ENCODE data around the gene PARN.

PARN gene

DNA sequence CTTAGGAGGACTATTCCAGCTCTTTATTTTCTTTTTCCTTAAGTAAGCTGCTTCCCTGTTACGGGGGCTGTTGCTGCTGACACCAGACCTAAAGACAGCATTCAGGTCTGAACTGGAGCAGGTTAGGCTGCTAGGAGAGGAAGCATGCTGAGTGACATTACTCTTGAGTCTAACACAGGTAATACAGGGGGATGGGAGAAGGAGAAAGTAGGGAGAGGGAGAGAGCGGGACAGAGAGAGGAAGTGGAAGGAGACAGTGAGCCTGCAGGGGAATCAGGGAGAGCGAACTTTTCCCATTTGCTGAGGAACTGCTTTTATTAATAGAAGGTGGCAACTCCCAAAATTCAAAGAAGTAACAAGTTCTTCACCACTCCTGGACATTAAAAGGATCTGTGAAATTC lies 130.9 kb downstream of the PARN start:
- DNase-seq (ENCODE audit: low read depth) = no peak

DNA sequence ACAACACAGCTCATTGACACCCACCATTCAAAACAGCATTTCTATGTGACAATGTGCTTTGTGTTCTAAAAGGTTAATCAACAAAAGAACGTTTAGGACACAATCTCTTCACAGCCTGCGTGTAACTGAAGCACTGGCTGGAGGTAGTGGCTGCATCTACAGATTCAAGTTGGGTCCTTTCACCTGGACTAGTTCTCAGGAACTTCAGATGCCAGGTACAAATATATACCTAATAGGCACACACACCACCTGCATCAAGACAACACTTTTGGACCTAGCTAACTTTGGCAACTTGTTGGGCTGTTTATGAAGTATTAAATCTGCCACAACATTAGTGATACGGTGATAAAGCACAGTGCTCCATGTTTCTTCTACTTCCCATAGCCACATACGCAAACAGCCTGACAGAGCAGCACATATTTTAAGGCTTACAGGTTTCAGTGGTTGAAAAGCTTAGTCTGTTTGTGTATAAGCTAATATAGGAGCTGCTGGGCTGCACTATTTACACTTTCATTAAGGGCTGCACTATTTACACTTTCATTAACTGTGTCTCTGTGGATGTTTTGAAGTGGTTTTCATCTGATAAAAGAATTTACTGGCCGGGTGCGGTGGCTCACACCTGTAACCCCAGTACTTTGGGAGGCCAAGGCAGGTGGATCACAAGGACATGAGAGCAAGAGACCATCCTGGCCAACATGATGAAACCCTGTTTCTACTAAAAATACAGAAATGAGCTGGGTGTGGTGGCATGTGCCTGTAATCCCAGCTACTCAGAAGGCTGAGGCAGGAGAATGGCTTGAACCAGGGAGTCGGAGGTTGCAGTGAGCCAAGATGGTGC lies 132.6 kb downstream of the PARN start:
- DNase-seq (ENCODE audit: low read depth) = no peak

DNA sequence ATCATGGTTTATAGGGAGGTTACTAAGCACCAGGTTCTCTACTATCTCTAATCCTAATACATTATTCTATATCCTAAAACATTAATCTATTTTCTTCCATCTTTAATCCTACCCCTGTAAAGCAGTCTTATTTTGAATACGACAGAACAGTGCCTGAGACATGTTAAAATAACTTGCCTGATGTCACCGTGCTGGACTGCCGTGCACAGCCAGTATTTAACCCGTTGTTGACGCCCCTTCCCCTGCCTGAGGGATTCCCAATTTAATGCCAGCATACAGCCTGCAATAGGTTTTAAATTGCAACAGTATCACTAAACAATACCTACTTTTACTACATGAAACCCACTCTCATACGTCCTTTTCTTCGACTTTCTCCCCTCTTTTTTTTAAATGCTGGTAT lies 133.3 kb downstream of the PARN start:
- DNase-seq (ENCODE audit: low read depth) = no peak

DNA sequence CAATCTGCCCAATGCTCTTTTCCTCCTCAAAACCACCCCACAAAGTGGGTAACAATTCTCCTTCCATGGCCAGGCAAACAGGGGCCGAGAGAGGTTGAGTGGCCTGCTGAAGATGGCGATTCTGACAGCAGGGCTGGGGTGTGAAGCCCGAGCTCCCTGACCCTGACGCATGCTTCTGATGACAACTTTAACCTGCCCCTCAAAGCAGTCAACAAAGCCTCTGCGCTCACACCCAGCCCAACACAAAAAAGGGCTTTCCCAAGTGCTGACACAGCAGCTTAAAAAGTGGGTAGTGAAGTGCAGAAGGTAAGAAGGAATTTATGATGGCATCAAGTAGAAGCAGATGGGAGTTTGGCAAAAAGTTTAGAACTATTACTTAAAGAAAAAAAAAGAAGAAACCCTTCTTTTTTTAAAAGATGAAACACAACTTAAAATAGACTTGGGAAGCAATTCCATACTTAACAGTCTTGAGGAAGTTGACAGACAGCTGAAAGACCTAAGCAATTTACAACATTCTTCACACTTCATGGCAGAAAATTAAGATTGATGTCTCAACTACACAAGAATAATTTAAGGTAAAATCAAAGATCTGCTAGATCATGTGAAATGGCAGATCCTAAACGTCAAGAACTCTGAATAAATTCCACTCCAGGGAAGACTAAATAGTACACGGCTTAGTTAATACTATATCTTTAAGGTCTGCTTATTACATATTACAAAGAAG lies 133.9 kb downstream of the PARN start:
- no peak for DNase-seq (ENCODE audit: low read depth)

DNA sequence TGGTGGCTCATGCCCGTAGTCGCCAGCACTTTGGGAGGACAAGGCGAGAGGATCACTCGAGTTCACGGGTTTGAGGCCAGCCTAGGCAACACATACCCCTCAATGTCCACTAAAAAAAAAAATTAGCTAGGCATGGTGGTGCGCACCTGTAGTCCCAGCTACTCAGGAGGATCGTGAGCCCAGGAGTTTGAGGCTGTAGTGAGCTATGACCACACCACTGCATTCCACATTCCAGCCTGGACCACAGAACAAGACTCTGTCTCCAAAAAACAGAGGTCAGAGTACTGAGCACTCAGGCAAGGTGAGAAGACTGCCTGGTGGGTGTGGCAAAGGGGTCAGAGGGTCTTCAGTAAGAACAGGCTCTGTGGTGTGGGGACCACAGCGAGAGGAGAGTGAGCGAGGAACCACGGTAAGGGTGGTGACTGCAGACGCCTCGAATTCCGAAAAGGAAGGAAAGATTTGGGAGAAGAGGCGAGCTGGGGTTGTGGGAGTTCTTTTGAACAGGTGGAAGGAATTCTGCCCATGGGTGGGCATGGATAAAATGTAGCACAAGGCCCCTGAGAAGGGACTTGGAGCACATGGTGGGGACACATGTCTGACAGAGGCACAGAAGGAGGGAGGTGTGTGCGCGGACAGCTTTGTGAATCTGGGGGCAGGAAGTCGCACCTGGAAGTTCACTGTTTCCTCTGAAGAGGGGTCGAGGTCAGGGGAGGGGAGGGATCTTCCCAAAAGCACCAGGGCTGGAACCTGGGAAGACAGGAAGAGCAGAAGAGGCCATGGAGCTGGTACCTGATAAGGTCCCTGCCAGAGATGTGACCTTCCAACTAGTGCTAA lies 134.6 kb downstream of the PARN start:
- no peak for DNase-seq (ENCODE audit: low read depth)

DNA sequence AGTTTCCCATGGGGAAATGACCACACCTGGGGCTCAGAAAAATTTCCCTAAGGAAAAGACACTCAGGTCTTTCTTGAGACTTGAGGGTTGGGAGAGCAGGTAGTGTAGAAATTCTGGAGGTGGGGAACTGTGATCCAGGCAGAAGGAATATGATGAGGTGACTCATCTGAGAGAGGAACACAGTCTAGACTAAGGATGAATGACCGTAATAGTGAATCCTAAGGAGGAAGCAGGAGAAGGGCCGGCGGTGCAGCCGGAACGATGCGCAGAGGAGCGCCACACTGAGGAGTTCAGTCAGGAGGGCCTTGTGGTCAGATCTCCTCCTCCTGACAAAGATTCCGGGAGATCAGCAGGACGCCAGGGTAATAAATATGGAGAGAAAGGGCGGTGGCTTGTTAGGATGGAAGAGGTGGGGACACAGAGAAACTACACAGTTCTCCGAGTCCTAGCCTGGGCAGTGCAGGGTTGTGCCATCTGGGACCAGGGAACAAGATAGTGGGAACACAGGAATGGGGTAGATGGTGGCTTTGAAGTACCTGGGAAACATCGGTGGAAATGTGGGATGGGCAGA lies 135.6 kb downstream of the PARN start:
- DNase-seq (ENCODE audit: low read depth) = no peak

DNA sequence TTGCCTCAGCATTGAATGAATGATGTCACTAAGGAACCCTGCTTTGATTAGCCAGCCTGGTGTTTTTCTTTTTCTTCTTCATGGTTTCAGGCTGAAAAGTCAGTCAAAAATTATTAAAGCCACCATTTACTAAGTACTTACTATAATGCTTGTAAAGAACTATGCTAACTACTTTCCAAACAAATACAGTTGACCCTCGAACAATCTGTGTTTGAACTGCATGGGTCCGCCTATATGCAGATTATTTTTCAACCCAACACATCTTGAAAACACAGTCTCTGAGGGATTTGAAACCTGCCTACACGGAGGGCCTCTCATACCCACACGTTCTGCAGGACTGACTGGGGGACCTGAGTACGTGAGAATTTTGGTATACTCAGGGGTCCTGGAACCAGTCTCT lies 136.3 kb downstream of the PARN start:
- DNase-seq (ENCODE audit: low read depth) = no peak

DNA sequence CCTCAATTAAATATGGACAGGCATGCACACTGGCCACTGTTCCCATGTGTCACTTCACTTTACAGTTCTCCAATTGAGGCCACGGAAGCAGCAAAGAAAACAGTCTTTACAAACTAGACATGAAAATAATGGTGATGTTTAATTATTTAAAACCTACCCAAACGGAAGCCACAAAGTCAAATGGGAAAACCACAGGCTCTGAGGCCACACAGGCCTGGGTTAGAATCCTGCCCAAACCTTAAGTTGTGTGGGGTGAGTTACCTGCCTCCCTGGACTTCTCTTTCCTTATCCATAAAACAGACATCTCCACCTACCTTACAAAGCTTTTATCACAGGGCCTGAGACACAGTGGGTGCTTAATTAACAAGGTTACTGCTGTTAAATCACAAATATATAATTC lies 137.4 kb downstream of the PARN start:
- DNase-seq (ENCODE audit: low read depth) = no peak

DNA sequence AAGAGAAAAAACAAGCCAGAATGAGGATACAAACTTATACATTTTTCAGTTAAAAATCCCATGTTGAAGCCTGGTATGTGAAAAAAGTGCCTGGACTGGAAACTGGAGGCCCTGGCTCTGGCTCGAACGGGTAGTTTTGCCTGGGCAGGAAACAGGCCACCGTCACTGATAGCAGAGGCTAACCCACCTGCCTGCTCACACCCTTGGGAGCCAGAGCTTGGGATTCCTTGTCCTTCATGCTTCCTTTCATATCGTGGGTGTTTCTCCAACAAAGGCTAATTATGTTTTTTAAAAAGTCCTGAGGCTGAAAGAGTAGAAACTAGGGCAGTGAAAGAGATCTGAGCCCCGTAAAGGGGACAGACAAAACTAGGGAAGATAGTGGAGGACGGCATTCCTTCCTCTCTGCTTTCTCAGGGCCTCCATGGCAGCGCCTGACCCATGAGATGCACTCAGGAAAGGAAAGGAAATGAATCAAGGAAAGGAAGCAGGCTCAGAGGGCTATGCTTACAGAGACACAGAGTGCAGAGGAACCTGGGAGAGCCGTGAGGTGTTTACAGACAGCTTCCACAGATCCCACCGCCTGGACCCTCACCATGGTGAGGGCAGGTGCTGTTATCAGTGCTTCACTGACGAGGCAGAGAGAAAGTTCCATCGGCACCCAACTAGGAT lies 138.1 kb downstream of the PARN start:
- no peak for DNase-seq (ENCODE audit: low read depth)

DNA sequence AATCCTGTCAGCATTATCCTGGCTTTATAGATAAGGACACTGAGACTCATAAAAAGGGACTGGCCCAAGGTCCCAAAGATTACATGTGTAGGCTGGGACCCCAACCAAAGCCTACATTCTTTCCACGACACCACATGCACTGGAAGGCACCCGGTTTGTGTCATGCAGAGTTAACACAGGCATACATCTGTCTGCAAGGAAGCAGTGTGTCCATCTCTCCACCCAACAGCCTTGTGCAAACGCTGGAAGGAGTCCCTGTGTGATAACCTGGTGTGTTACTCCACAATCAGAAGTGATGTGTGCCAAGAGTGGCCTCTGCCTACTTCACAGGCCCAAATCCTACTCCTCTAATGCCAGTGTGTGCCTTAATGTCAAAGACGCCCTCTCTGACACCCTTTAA lies 139.8 kb downstream of the PARN start:
- DNase-seq (ENCODE audit: low read depth) = no peak

DNA sequence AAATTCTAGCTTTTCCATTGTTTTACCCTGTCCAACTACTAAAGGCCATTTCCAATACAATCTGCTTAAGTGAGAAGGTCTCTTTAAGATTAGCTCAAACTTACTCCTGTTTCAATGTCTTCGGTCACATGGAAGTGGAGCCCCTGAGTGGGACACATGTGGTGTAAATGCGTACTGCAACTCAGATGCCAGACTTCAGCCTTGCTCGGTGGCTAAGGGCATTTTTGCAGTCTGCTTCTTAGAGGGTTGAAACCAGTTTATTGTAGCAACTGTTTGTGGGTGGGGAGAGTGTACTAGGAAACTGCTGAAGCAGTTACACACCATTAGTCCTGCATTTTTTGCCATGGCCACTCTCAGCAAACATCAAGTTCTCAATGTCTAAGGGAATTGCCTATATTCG lies 140.6 kb downstream of the PARN start:
- DNase-seq (ENCODE audit: low read depth) = no peak

DNA sequence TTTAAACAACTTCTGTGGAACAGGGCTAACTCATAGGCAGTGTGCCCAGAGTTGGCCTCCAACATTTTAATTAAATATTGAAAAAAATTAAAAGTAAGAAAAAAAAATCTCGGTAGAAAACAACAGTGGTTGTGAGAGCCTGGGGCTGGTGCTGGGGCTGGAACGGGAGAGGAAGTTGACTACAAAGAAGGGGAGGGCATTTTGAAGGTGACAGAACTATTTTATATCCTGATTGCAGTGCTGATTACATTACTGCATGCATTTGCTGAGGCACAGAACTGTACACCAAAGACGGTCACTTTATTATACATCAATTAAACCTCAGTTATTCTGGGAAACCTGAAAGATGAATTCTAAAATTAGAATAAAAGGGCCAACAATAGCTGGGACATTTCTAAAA lies 142.5 kb downstream of the PARN start:
- DNase-seq (ENCODE audit: low read depth) = no peak

DNA sequence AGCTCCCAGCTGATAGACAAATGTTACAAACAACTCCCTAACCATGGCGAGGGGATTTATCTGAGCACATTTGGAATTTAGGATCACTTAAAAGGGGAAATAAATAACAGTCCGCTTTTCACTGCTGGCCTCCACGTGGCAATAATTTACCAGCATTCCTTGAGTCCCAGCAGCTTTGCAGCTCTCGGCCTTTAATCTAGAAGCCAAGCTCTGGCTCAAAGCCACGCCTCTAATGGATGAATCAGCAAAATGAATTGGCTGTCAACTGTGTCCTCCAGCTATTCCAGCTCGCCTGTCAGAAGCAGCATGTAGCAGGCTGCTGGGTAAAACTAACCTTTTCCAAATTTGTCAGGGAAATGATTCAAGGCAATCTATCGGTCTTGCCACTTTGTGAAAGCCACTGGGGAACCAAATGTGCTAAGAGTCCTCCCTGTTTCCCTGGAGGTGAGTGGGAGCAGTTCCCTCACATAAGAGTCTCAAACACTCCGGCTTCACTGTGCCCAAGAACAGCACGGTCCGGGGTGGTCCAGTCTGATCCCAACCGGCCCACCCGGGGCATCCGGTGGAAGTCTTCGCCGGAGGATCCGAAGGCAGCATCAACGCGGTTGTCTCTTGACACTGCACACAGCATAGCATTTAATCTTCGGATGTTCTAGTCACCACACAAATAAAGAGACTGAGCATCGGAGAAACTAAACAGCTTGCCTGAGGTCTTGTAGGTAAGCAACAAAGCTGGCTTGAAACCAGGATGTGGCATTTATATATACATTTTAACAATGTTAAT lies 143.3 kb downstream of the PARN start:
- DNase-seq (ENCODE audit: low read depth) = no peak

DNA sequence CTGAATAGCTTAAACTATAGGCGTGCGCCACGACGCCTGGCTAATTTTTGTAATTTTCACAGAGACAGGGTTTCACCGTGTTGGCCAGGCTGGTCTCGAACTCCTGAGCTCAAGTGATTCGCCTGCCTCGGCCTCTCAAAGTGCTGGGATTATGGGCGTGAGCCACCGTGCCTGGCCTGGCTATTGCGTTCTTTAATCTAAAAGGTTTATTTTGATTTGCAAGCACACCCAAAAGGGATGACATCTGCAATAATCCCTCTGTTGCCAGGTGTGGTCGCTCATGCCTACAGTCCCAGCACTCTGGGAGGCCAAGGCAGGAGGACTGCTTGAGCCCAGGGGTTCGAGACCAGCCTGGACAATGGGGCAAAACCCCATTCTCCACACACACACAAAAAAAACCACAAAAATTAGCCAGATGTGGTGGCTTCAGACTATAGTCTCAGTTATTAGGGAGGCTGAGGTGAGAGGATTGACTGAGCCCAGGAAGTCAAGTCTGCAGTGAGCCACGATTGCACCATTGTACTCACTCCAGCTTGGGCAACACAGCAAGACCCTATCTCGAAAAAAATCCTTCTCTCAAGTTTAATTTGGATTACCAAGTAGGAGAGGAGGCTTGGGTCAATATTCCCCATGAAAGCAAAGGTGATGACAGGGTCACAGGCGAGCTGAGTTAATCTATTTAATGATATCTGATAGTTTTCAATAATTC lies 144.1 kb downstream of the PARN start:
- DNase-seq (ENCODE audit: low read depth) = no peak

DNA sequence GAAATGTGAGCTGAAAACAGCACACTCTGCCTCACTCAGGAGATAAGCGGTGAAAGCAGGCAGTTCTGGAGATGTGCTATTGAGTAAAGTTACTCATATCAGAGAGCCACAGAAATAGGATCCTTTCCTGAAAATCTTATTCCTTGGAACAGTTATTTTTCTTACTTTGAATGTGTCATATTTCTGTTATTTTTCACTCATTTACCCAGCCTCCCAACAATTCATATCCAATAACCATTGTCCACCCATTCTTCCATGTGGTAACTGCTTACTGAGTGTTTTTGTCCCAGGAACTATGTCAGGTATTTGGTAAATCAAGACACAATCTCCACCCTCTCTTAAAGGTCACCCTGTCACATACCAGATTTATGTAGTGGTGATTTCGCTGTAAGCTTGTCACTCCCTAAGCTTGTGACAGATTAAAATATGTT lies 144.9 kb downstream of the PARN start:
- DNase-seq (ENCODE audit: low read depth) = no peak

DNA sequence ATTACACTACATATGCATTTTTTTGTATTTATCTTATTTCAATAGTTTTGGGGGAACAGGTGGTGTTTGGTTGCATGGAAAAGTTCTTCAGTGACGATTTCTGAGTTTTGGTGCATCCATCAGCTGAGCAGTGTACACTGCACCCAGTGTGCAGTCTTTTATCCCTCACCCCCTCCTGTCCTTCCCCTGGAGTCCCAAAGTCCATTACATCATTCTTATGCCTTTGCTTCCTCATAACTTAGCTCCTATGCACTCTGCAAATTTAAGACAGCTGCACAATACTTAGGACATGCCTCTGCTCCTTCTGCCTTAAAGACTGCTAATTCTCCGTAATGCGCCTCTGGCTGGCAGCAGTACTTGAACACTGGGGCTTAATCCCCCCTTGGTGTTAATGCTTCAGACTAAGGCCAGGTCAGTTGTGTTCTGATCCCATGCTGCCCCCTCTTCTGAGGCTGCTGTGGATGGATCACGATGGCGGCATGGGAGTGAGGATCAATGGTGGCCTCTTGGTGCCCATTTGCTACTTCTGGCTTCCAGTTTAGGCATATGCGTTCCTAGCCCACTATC lies 146.2 kb downstream of the PARN start:
- no peak for DNase-seq (ENCODE audit: low read depth)

DNA sequence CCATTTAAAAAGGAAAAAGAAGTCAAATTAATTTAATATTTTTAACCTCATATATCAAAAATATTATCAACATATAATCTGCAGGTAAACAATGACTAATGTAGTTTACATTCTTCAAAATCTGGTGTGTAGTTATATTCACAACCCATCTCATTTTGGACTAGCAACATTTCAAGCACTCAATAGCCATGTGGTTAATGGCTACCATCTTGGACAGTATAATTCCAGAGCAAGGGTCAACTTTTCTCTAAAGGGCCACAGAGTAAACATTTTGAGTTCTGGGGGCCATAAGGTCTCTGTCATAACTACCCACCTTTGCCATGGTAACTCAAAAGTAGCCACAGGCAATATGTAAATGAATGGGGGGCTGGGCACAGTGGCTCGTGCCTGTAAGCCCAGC lies 153.9 kb downstream of the PARN start:
- DNase-seq (ENCODE audit: low read depth) = no peak

DNA sequence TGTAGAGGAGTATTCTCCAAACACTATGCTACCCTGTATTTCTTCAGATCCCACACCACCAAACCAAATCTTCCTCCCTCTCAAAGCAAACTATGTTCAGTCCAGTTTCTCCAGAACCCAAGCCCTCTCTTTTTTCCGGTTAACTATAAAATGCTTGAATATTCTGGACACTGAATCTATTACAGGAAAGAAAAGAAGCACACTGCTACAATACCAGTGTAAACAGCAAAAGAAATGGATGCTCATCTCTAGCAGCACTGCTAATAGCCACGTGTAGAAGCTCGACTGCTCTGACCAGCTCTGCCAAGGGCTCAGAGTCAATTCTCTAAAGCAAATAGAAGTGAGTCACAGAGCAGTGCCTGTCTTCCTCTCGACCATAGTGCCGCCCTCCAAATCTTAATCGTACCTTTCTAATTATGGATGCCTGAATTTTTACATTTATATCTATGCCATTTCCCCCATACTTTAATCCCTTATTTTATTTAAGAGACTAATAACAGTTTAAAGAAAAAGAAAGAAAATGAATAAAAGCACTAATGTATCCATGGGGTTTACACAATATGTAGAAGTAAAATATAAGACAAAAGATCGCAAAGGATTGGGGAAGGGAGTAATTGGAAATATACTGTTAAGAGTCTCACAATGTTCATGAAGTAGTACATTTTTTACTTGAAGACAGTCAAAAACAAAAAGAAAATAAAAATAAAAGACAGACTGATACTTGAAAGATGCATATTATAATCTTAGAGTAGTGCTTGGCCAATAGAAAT lies 154.5 kb downstream of the PARN start:
- DNase-seq (ENCODE audit: low read depth) = no peak

DNA sequence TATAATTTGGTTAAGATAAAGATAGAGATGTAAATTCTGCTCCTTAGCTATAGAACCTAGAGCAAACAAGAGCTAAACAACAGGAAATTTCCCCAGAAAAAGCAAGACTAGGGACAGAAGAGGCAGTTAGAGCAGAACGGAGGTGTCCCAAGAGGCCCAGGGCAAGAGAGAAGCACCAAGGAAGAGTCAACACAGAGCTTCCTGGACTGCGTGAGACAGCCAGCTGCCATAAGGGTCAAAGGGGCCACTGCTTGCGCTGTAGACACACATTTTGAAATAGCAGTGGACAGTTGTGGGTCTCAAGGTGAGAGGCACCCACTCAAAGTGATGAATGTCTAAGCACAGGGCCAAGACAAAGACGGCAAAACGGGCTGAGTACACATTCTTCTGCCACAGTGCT lies 156.6 kb downstream of the PARN start:
- DNase-seq (ENCODE audit: low read depth) = no peak

Data from activated T-helper 9 cell treated with anti-CD3 and anti-CD28 coated beads, Interleukin-2, amount 50 U/mL, for 16 hours (primary cell).